Glomerular visceral epithelial cell (primary cell): ENCODE data around the gene QRICH1.

Experiments used
- DNase-seq: peaks from one replicate; pipeline ENCODE4 v3.0.0-alpha.2; 2016; ENCODE audit errors: extremely low spot score

QRICH1 gene

GRCh38 chr3:48997714-48998637, 95.9 kb downstream of the QRICH1 start:
- no peak for DNase-seq

GRCh38 chr3:48997102-48997635, 96.7 kb downstream of the QRICH1 start:
- no peak for DNase-seq

GRCh38 chr3:48996640-48997039, 97.2 kb downstream of the QRICH1 start:
- DNase-seq = no peak

GRCh38 chr3:48993834-48994233, 100.0 kb downstream of the QRICH1 start:
- no peak for DNase-seq

- no peak for DNase-seq
These were observed 101.9 kb downstream of the QRICH1 start for GRCh38 chr3:48991851-48992545.

- DNase-seq = peak; percentile 27
These were observed 103.0 kb downstream of the QRICH1 start for GRCh38 chr3:48990636-48991469.

GRCh38 chr3:48989796-48990635, 103.9 kb downstream of the QRICH1 start, which contains the start of gene P4HTM:
Gene P4HTM (plus strand): TSS chr3:48990241. CDS start chr3:48990257, 16 bp downstream.
- DNase-seq = peak; percentile 93

- DNase-seq = no peak
These were observed 104.6 kb downstream of the QRICH1 start for GRCh38 chr3:48989126-48989795.

GRCh38 chr3:48985831-48986376, 108.0 kb downstream of the QRICH1 start:
- DNase-seq = no peak

- DNase-seq = no peak
These were observed 109.2 kb downstream of the QRICH1 start for GRCh38 chr3:48984663-48985062.

- no peak for DNase-seq
These were observed 110.8 kb downstream of the QRICH1 start for GRCh38 chr3:48983096-48983495.

GRCh38 chr3:48982686-48983085, 111.2 kb downstream of the QRICH1 start:
- no peak for DNase-seq

GRCh38 chr3:48982016-48982415, 111.9 kb downstream of the QRICH1 start:
- no peak for DNase-seq

- DNase-seq = no peak
These were observed 113.6 kb downstream of the QRICH1 start for GRCh38 chr3:48980295-48980694.
